Globus pallidus (tissue), 1 donor: Measurements from ENCODE around the gene RAET1G.
"Not testable (repeated sequence)": the region's sequence is repeated elsewhere in the genome, so short reads cannot be mapped to it uniquely, and the experiment has no call there.

Source experiments
- DNase-seq: peaks from one replicate; pipeline ENCODE4 v3.0.0-alpha.2; 2015; ENCODE audit warnings: low spot score

Gene RAET1G

DNA sequence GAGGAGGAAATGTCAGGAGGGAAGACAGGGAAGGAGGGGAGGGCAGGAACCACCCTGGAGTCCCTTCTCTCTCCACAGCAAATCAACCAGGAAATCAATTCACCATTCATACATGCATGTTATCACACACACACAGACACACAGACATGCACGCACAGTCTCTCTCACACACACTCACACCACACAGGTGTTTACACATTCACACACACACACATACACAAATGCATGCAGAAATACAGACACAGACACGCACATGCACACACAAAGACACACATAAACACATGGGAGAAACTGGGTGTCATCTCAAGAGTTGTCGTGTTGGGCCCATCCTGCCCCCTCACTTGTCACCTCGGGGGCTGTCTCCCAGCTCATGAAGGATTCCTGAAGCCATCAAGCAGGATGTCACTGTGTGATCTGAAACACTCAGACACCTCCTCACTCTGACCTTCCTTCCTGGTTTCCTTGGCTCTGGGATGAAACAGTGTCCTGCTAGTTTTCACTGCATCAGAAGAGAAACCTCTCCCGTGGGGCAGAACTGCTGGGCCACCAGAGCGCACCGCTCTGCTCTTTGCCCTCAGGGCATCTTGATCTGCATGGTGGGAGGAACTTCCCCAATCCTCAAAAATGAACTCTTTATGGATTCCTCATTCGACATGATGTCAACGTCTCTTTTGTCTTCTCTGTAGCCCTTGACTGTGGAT is 9.2 kb downstream of the RAET1G start:
- no peak for DNase-seq

DNA sequence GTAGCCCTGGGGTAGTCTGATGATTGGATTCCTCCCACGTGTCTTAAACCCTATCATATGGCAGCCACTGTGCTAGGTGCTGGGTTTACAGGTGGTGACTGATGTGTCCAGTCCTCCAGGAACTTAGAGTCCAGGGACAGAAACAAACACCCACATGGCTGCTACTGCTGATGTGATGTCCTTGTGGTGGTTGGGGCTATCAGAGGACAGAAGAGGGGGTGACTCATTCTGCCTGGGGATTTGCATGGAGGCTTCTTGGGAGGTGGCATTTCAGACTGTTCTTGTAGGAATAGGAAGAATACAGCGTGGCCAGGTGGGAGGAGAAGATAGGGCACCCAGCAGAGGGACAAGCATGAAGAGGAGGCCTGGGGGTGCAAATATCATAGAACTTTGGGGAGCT is 9.8 kb downstream of the RAET1G start:
- no peak for DNase-seq

- DNase-seq = not testable (repeated sequence)
Measured at GRCh38 chr6:149912680-149913079, 10.2 kb downstream of the RAET1G start.

GRCh38 chr6:149910721-149911151 is 12.2 kb downstream of the RAET1G start:
- DNase-seq = no peak

DNA sequence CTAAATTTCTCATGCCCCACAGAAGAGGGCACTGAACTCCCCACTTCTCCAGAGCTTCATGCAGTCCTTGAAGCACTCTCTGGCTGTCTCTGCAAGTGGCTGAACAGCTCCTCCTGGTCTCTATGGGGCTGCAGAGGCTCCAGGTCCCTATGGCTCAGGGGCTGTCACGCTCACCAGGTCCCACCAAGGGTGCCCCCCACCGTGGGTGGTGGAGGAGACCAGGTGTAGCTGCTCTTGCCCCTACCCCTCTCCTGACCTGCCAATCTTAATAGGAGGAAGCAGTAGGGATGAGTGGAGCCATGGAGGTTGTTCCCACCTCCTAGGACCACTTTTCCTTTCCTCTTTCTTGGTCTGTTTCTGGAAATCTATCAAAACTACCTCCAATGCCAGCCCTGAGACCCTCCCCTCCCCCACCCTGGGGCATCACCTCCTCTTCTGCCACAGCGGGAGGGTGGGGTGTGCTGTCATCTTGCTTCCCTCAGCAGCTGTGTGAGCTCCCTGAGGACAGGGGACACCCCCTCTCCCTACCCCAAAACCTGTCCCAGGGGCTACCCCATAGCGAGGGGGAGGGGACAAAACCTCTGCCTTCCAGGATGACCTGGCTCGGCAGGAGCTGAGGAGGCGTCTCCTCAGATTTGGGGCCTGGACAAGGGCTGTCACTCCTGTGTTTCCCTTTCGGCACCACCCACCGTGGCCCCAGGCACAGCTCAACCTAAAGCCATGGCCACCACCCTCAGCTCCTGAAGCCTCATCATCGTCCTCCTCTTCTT is 13.0 kb downstream of the RAET1G start:
- no peak for DNase-seq

GRCh38 chr6:149908480-149908879 is 14.4 kb downstream of the RAET1G start:
- not testable (repeated sequence) for DNase-seq

GRCh38 chr6:149907317-149907716 is 15.6 kb downstream of the RAET1G start:
- no peak for DNase-seq

DNA sequence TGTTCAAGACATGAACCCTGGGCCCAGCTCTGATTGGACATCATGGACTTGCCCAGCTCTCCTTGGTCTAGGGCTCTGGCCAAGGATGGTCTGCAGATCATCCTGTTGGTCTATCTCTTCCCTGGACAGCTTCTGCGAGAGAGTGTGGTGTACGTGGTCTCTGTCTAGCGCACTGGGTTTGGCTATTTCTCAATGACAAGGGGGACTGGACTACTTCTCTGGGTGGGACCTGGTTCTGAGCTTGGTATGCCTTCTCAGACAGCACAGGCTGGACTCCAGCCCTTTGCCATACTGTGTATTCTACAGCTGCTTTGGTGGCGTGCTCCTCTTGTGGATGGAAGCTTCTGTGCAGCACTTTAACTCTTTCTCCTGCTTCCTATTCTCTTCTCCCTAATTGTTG is 16.5 kb downstream of the RAET1G start:
- no peak for DNase-seq

DNA sequence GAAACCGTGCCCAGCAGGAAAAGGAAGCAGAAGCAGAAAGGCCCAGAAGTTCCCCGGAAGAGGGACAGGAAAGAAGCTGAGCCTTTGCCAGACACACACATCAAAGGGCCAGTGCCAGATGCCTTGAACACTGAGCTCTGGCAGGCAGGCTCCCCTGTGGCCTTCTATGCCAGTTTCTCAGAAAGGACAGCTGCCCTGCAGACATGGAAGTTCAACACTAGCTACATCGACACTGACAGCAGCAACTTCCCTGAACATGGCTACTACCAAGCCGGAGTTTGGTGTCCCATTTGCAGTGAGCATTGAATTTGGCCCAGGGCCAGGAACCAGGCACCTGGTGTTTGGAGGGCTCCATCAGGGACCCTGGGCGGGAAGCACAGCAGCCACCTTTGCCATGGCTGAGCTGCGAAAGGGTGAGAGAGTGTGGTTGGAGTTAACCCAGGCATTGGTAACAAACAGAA is 17.0 kb downstream of the RAET1G start:
- DNase-seq = no peak

- DNase-seq = no peak
Measured at GRCh38 chr6:149905371-149905910, 17.5 kb downstream of the RAET1G start.

GRCh38 chr6:149904661-149905370 is 18.1 kb downstream of the RAET1G start:
- no peak for DNase-seq

- no peak for DNase-seq
Measured at GRCh38 chr6:149903938-149904611, 18.8 kb downstream of the RAET1G start.

- DNase-seq = no peak
Measured at GRCh38 chr6:149901444-149902140, 21.3 kb downstream of the RAET1G start.

DNA sequence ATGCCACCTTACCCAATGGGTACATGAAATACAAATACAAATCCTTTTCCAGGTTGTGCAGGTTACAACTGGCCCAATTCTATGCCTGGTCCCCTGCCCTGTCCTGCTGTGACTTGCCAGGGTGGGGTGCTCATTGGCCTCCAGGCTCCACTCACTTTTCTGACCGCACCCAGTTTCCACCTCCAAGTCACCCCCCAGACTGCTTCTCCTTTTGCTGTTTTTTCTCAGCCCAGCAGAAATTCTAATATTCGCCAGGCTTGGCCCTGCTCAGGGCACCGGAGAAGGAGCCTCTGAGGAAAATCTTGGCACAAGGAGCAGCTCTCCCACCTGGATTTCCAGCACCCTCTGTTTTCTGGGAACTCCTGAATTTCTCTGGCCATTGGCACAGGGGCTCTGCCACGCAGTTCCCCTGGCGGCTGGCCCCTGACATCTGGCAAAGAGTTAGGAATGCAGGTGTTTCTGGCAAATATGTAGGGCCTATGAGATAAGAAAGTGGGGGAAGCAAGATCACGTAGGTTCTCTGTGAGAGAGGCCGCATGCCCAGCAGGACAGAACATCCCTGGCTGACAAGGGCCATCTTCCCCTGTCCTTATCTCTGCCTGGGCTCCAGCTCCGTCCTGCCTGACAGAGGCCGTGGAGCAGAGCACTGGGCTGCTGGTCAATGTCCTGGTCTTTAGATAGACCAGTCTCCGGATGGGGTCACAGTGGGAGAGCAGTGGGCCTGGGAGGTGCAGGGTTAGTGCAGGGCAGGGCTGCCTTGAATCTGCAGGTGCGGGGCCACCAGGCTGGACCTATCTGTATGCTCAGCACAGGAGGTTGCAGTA is 22.1 kb downstream of the RAET1G start:
- no peak for DNase-seq

- no peak for DNase-seq
Measured at GRCh38 chr6:149899926-149900619, 22.8 kb downstream of the RAET1G start.

DNA sequence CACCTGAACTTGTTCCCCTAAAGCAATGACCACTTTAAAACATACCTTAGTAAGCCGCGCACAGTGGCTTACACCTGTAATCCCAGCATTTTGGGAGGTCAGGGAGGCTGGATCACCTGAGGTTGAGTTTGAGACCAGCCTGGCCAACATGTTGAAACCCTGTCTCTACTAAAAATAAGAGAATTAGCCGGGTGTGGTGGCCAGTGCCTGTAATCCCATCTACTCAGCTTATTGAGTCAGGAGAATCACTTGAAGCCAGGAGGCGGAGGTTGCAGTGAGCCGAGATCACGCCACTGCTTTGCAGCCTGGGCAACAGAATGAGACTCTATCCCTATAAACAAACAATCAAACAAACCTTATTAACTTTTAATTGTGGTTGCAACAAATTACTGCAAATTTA is 23.4 kb downstream of the RAET1G start:
- DNase-seq = no peak

- no peak for DNase-seq
Measured at GRCh38 chr6:149898966-149899365, 24.0 kb downstream of the RAET1G start.

GRCh38 chr6:149897855-149898744 is 24.8 kb downstream of the RAET1G start, which contains the start of gene RAET1E:
Gene RAET1E, minus strand, starts transcription at chr6:149898113. Its CDS starts 7,212 bp downstream, at chr6:149890901.
- DNase-seq = no peak
